Smooth muscle cell (in vitro differentiated cells): ENCODE measurements around the gene TCERG1L. TPM values are rescaled to one million over a fixed set of nuclear protein-coding genes. Genes with fewer than 3 reads are reported as not detected.

Experiments
- DNase-seq: peaks from one replicate; lab custom pipeline; 2025; ENCODE audit not compliant: unreplicated experiment; lab: John Stamatoyannopoulos, UW
- H2AFZ ChIP-seq: fragments of 200-600 bp; sonication (generic); 2 replicates; pipeline ENCODE4 v1.6.0; 2016; ENCODE audit warnings: antibody characterized with exemption, low read depth, mild to moderate bottlenecking
- H3F3A ChIP-seq: fragments of 200-600 bp; sonication (generic); 2 replicates; pipeline ENCODE4 v1.6.0; 2017; ENCODE audit warnings: antibody characterized with exemption, low read depth
- H3K27ac ChIP-seq: fragments of 200-600 bp; sonication (generic); 2 replicates; pipeline ENCODE4 v1.5.1; 2016; ENCODE audit warnings: low read depth, mild to moderate bottlenecking
- H3K27me3 ChIP-seq: fragments of 200-600 bp; sonication (generic); 2 replicates; pipeline ENCODE4 v1.6.1; 2016; ENCODE audit warnings: low read depth, mild to moderate bottlenecking
- H3K36me3 ChIP-seq: fragments of 200-600 bp; sonication (generic); 2 replicates; pipeline ENCODE4 v1.5.1; 2016; ENCODE audit warnings: low read depth
- H3K4me1 ChIP-seq: fragments of 200-600 bp; sonication (generic); 2 replicates; pipeline ENCODE4 v1.5.1; 2016; ENCODE audit warnings: low read depth
- H3K4me2 ChIP-seq: fragments of 200-600 bp; sonication (generic); 2 replicates; pipeline ENCODE4 v1.6.0; 2016; ENCODE audit warnings: mild to moderate bottlenecking
- H3K4me3 ChIP-seq: fragments of 200-600 bp; sonication (generic); 2 replicates; pipeline ENCODE4 v1.5.1; 2016; ENCODE audit warnings: mild to moderate bottlenecking
- H3K79me2 ChIP-seq: fragments of 200-600 bp; sonication (generic); 2 replicates; pipeline ENCODE4 v1.6.0; 2016; ENCODE audit warnings: low read depth, mild to moderate bottlenecking
- H3K9ac ChIP-seq: fragments of 200-600 bp; sonication (generic); 2 replicates; pipeline ENCODE4 v1.6.0; 2016; ENCODE audit warnings: low read depth
- H3K9me3 ChIP-seq: fragments of 200-600 bp; sonication (generic); replicated peaks from 2 replicates; pipeline ENCODE4 v1.5.1; 2016; ENCODE audit warnings: low read depth
- H4K20me1 ChIP-seq: fragments of 200-600 bp; sonication (generic); 2 replicates; pipeline ENCODE4 v1.6.0; 2016; ENCODE audit warnings: low read depth
- WGBS: methylation state at CpG from one replicate; pipeline ENCODE4 v1.1.7; 2016; ENCODE audit warnings: low lambda C conversion rate; 5-methylcytosine and 5-hydroxymethylcytosine counted together
- polyA plus RNA-seq: library from polyadenylated mRNA; unstranded; fragments of >200 nt; fragmentation: Nextera tagmentation; extraction: Ambion mirVana; gene quantifications from 2 replicates; pipeline ENCODE4 v1.2.1, GENCODE V29; 2016
- total RNA-seq: library from RNA; depleted of rRNA; stranded (reverse); fragments of >200 nt; gene quantifications from 2 replicates; pipeline ENCODE4 v1.2.3, GENCODE V29; 2014
- TF ChIP-seq, protein P1 (sequence below): fragments of 200-600 bp; sonication (generic); IDR thresholded peaks from 2 replicates; pipeline ENCODE4 v1.5.1; 2017; ENCODE audit warnings: borderline replicate concordance, mild to moderate bottlenecking, antibody characterized with exemption; ENCODE audit not compliant: insufficient read depth, poor library complexity, severe bottlenecking

TCERG1L gene
- total and polyA plus RNA-seq, 2 experiments from 2014 or later, result not detected

DNA sequence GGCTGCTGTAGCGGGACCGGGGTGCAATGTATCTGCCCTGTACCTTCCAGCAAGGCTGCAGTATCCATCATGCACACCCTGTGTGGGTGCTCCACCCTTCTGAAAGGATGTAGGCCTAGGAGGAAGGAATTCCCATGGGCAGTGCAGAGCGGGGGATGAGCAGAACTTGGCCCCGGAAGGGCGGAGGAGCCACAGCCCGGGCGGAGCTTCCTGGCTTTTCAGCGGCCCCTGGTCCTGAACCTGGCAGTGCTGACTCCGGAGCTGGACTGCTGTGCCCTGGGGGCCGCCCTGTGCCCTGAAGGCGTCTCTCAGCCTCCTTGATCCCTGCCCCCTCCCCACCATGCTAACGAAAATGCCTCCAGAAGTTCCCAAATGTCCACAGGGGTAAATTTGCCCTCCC, 175.8 kb downstream of the TCERG1L start:
- no peaks in the 10 kb centered on the region for H3K4me1 ChIP-seq
- H3K27me3 ChIP-seq, result no peaks in the 10 kb centered on the region
- no peak overlapping the region for H3K4me3 ChIP-seq
- no peaks in the 10 kb centered on the region for H3K9me3 ChIP-seq
- TF ChIP-seq, protein P1, sequence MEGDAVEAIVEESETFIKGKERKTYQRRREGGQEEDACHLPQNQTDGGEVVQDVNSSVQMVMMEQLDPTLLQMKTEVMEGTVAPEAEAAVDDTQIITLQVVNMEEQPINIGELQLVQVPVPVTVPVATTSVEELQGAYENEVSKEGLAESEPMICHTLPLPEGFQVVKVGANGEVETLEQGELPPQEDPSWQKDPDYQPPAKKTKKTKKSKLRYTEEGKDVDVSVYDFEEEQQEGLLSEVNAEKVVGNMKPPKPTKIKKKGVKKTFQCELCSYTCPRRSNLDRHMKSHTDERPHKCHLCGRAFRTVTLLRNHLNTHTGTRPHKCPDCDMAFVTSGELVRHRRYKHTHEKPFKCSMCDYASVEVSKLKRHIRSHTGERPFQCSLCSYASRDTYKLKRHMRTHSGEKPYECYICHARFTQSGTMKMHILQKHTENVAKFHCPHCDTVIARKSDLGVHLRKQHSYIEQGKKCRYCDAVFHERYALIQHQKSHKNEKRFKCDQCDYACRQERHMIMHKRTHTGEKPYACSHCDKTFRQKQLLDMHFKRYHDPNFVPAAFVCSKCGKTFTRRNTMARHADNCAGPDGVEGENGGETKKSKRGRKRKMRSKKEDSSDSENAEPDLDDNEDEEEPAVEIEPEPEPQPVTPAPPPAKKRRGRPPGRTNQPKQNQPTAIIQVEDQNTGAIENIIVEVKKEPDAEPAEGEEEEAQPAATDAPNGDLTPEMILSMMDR, result no peak
- no peak overlapping the region for H3K4me2 ChIP-seq
- H3K9ac ChIP-seq, result no peak overlapping the region
- H3K36me3 ChIP-seq, result no peaks in the 10 kb centered on the region
- H3K27ac ChIP-seq, result no peak overlapping the region
- no peak for DNase-seq
- no peaks in the 10 kb centered on the region for H4K20me1 ChIP-seq
- H3K79me2 ChIP-seq, result no peaks in the 10 kb centered on the region
- H2AFZ ChIP-seq, result no peak overlapping the region
- whole genome bisulfite sequencing, result 92% methylated on average over 10 of the region's 12 CpGs
- H3F3A ChIP-seq, result no peaks in the 10 kb centered on the region

DNA sequence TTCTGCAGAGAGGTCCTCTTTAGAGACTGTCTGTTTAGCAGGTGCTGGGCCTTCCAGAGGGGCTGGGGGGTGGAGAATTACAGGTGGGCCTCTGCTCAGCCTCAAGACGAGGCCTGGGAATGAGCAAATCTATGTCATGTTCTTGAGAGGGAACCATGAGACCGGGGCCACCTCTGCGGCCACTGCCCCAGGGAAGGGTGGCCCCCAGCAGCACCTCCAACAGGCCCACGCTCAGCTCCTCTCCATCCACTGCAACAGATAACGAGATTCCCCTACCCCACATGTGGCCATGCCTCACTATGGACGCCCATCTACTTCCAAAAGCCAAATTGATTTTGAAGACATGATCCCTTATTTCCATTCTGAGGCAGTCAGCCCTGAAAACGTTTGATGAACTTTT, 176.9 kb downstream of the TCERG1L start:
- H3K4me3 ChIP-seq, result no peak overlapping the region
- H3K36me3 ChIP-seq, result no peaks in the 10 kb centered on the region
- no peaks in the 10 kb centered on the region for H3F3A ChIP-seq
- 81% methylated on average over 7 of the region's 7 CpGs for WGBS
- H2AFZ ChIP-seq, result no peak overlapping the region
- H3K9ac ChIP-seq, result no peak overlapping the region
- no peaks in the 10 kb centered on the region for H3K4me1 ChIP-seq
- H4K20me1 ChIP-seq, result no peaks in the 10 kb centered on the region
- TF ChIP-seq, protein P1, result no peak
- no peaks in the 10 kb centered on the region for H3K79me2 ChIP-seq
- H3K27me3 ChIP-seq, result no peaks in the 10 kb centered on the region
- no peak overlapping the region for H3K27ac ChIP-seq
- no peaks in the 10 kb centered on the region for H3K9me3 ChIP-seq
- H3K4me2 ChIP-seq, result no peak overlapping the region
- DNase-seq, result no peak

DNA sequence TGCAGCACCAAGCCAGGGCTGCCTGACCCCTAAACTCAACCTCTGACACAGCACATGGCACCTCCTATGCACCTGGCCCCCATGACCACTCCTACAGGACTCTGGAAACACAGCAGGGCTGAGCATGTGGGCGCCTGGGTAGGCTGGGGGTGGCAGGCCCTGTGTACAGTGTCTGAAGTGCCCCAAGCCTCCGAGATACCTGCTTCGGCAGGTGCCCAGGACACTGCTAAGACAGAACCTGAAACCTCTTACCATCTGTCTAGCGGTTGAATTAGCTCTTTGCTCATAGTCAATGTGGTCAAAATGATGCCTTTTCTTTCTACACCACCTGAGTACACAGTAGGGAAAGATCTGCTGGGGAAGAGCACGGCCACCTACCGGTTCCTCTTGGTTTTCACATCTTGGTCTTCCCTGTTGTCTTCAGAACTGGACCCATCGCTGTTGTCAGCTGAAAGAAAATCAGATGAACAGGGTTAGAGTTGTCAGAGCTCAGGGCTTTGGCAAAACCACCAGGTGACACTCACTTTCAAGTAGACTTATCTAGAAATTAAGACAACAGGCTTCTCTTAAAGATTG, 177.4 kb downstream of the TCERG1L start:
- TF ChIP-seq, protein P1, result no peak
- H3K9me3 ChIP-seq, result no peaks in the 10 kb centered on the region
- no peaks in the 10 kb centered on the region for H3K4me1 ChIP-seq
- no peak overlapping the region for H3K27ac ChIP-seq
- no peak overlapping the region for H3K4me2 ChIP-seq
- no peaks in the 10 kb centered on the region for H3K79me2 ChIP-seq
- H2AFZ ChIP-seq, result no peak overlapping the region
- H3K36me3 ChIP-seq, result no peaks in the 10 kb centered on the region
- 93% methylated on average over 7 of the region's 7 CpGs for WGBS
- no peak for DNase-seq
- no peaks in the 10 kb centered on the region for H3K27me3 ChIP-seq
- no peak overlapping the region for H3K4me3 ChIP-seq
- H3K9ac ChIP-seq, result no peak overlapping the region
- H3F3A ChIP-seq, result no peaks in the 10 kb centered on the region
- H4K20me1 ChIP-seq, result no peaks in the 10 kb centered on the region

DNA sequence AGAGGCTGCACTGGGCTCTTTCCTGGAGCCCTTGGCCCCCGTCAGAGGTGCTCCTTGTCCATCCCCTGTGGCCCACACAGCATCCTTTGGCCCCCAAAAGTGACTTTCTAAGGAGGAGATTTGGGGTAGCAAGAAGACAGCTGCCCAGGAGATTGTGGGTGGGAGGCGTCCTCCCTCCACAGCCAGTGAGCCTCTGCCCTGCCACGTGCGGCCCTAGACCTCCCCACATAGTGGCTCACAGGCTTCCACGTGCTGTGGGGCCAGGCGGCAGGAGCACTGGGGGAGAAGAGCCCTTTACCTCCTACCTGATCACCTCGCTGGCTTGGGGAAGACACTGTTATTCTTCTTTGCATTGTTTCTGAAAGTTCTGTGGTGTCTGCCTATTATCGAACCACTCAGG, 178.8 kb downstream of the TCERG1L start:
- Histone ChIP-seq H3K4me1 (no peaks in the 10 kb centered on the region), H3K4me3 (no peak overlapping the region), H3K9ac (no peak overlapping the region), H3K27me3 (no peaks in the 10 kb centered on the region), H3K27ac (no peak overlapping the region), H3K79me2 (no peaks in the 10 kb centered on the region), H2AFZ (no peak overlapping the region), H3K36me3 (no peaks in the 10 kb centered on the region), H3K9me3 (no peaks in the 10 kb centered on the region), H4K20me1 (no peaks in the 10 kb centered on the region), H3F3A (no peaks in the 10 kb centered on the region), H3K4me2 (no peak overlapping the region)
- WGBS, result 90% methylated on average over 8 of the region's 8 CpGs
- DNase-seq, result no peak
- TF ChIP-seq, protein P1, result no peak
